ENCODE results near the gene MAGED2.

GRCh38 chrX:54843050-54843449 is 35.5 kb downstream of the MAGED2 start:
- TF ChIP-seq CTCF (conservative IDR thresholded peaks at IDR 0.05; ENCODE audit: low read length) (no peak), EZH2phosphoT487 (IDR thresholded peaks at IDR 0.05; ENCODE audit: borderline replicate concordance) (no peak)

Measured in Loucy (cell line).